NB4 (cell line): ENCODE results near the gene SRPRB.
A peak's percentile ranks its signal among the peaks of the same experiment; 100 is the strongest.

Source experiments
- DNase-seq: peaks from one replicate; pipeline ENCODE4 v3.0.0; 2010; ENCODE audit warnings: low read depth
- H3K4me3 ChIP-seq: one replicate; pipeline ENCODE4 v1.5.1; 2011; ENCODE audit warnings: mild to moderate bottlenecking, low read depth, low read length, moderate library complexity
- CTCF ChIP-seq: IDR thresholded peaks from one replicate; pipeline ENCODE4 v1.5.1; 2012; ENCODE audit warnings: low read depth, low read length
- MAX ChIP-seq: IDR thresholded peaks from 2 replicates; pipeline ENCODE4 v1.6.1; 2011; ENCODE audit warnings: low read depth, low read length
- MYC ChIP-seq: IDR thresholded peaks from 2 replicates; pipeline ENCODE4 v1.6.1; 2011; ENCODE audit warnings: low read depth, low read length
- POLR2A ChIP-seq: IDR thresholded peaks from 2 replicates; pipeline ENCODE4 v1.6.1; 2011; ENCODE audit warnings: mild to moderate bottlenecking; ENCODE audit not compliant: insufficient read length; ENCODE audit errors: extremely low read depth

Gene SRPRB

GRCh38 chr3:133803469-133803868 is 2.1 kb upstream of the SRPRB start:
- TF ChIP-seq CTCF (no peak), MYC (no peak), POLR2A (no peak), MAX (no peak)

GRCh38 chr3:133804896-133805295 is 719 bp upstream of the SRPRB start:
- DNase-seq: no peak
- H3K4me3 ChIP-seq: no peak overlapping the region
- TF ChIP-seq MAX (no peak), POLR2A (no peak), CTCF (no peak)

More at GRCh38 chr3:133803469-133803868, 2.1 kb upstream of the SRPRB start:
- no peak overlapping the region for H3K4me3 ChIP-seq
- DNase-seq: no peak

GRCh38 chr3:133805384-133805701 is 272 bp upstream of the SRPRB start:
- DNase-seq: no peak
- TF ChIP-seq MAX (no peak), CTCF (no peak), POLR2A (no peak), MYC (no peak)
- peak overlapping the region; percentile 85 for H3K4me3 ChIP-seq

- no peak overlapping the region for H3K4me3 ChIP-seq
- DNase-seq: no peak
- TF ChIP-seq POLR2A (no peak), MAX (no peak), CTCF (no peak), MYC (no peak)
These were observed 7.3 kb downstream of the SRPRB start for GRCh38 chr3:133812872-133813271.

GRCh38 chr3:133815386-133815785 is 9.8 kb downstream of the SRPRB start:
- DNase-seq: no peak

More at GRCh38 chr3:133815386-133815785, 9.8 kb downstream of the SRPRB start:
- TF ChIP-seq CTCF: no peak
- no peak for TF ChIP-seq MAX
- TF ChIP-seq POLR2A: no peak
- no peak for TF ChIP-seq MYC
- no peak overlapping the region for H3K4me3 ChIP-seq
